GM23338 (cell line): ENCODE results near the gene LY86.

ENCODE experiments used
- CTCF ChIP-seq, 2 experiments: fragments of 200-600 bp in 1 of 2; sonication (generic) in 1 of 2; conservative IDR thresholded peaks; 2 replicates each; pipeline versions ENCODE4 v1.5.1 to v1.6.1; 2016 to 2017; ENCODE audit warnings: antibody characterized with exemption in 2 of 2, low read depth in 2 of 2, mild to moderate bottlenecking in 2 of 2, moderate library complexity in 1 of 2
- EZH2 ChIP-seq: fragments of 200-600 bp; sonication (generic); IDR thresholded peaks from one replicate; pipeline ENCODE4 v1.8.0; 2017; ENCODE audit warnings: antibody characterized with exemption, mild to moderate bottlenecking, low read depth; ENCODE audit not compliant: unreplicated experiment
- NANOG ChIP-seq: IDR thresholded peaks from 2 replicates; pipeline ENCODE4 v1.6.1; 2016; ENCODE audit warnings: antibody characterized with exemption, borderline replicate concordance
- POLR2AphosphoS5 ChIP-seq: IDR thresholded peaks from 2 replicates; pipeline ENCODE4 v1.6.1; 2016; ENCODE audit warnings: antibody characterized with exemption, low read depth
- STAT1 ChIP-seq: IDR thresholded peaks from one replicate; pipeline ENCODE4 v1.6.1; 2016; ENCODE audit warnings: antibody characterized with exemption; ENCODE audit not compliant: unreplicated experiment

GRCh38 chr6:6586167-6586566, 2.4 kb upstream of the LY86 start:
- TF ChIP-seq CTCF (conservative IDR thresholded peaks at IDR 0.05; ENCODE audit: low read depth in 2 of 2) (no peak), POLR2AphosphoS5 (no peak), STAT1 (no peak), EZH2 (no peak), NANOG (no peak)
